Measurements from ENCODE around the gene HAPSTR1. TPM values are rescaled to one million over a fixed set of nuclear protein-coding genes. Genes with fewer than 3 reads are reported as not detected.

Gene HAPSTR1
- total and polyA plus RNA-seq, 2 of the 4 experiments (the other 2 are of a cell fraction): 22.2 to 56.5 TPM

- H3K56ac ChIP-seq (ENCODE audit: extremely low read depth, insufficient read depth, low read length): 0 out of 2 replicates have a peak overlapping the region, but pooled peaks have one; percentile 26
- no peak overlapping the region; the same call in 1 of the 2 replicates for H3K27ac ChIP-seq (ENCODE audit: insufficient read depth, low read length)
- H2AK9ac ChIP-seq (replicated peaks; ENCODE audit: low read depth, low read length, poor library complexity): no peak overlapping the region
- ChIA-PET POLR2A (ENCODE audit: unreplicated experiment) (interaction anchor here (0.6 kb wide), 1 partner anchor 102 kb away, joined by 6 read pairs; no protein-coding TSS in a partner anchor), CTCF (interaction anchor here (0.8 kb wide), 1 partner anchor 43 kb away, joined by 4 read pairs; no protein-coding TSS in a partner anchor)
- dilution Hi-C loops (cut with HindIII; ENCODE audit: low sequenced_read_pairs, unreplicated experiment) (no loop called here), in situ Hi-C loops (cut with MboI; ENCODE audit: low sequenced_read_pairs) (no loop called here), intact Hi-C loops (cut with micrococcal nuclease) (no loop called here)
- WGBS, 2 experiments (ENCODE audit: extremely low coverage in 2 of 2, insufficient read length in 1 of 2): 100% methylated on average over 1 of the region's 2 CpGs; no CpG with 5 or more reads in 1 of the 2 experiments
- peaks cover 11% of the 10 kb centered on the region for H3K9me1 ChIP-seq (ENCODE audit: insufficient read depth, low read length)
- H3K18ac ChIP-seq (ENCODE audit: low read depth, low read length): peak overlapping the region; percentile 72; the same call in 1 of the 2 replicates
- H2BK5ac ChIP-seq (ENCODE audit: low read depth, low read length, poor library complexity, severe bottlenecking): peak overlapping the region; percentile 55
- H4K5ac ChIP-seq (ENCODE audit: low read depth, low read length): peak overlapping the region; percentile 63; the same call in 1 of the 2 replicates
- no peak overlapping the region for H3K23ac ChIP-seq (ENCODE audit: low read depth, low read length)
- H3K4me1 ChIP-seq (ENCODE audit: control insufficient read depth, insufficient read depth, low read length): peaks cover 11% of the 10 kb centered on the region
- peak overlapping the region; percentile 12 for H3K14ac ChIP-seq (replicated peaks; ENCODE audit: low read depth, low read length)
- peak overlapping the region; percentile 70 for H2AFZ ChIP-seq (replicated peaks; ENCODE audit: low read length, poor library complexity)
- no peak overlapping the region for H3K4me3 ChIP-seq (ENCODE audit: insufficient read depth, low read depth, low read length)
- H3K27me3 ChIP-seq (ENCODE audit: control insufficient read depth, insufficient read depth, low read length): no peaks in the 10 kb centered on the region
- H4K8ac ChIP-seq (ENCODE audit: low read depth in 2 of 2, low read length in 2 of 2): peak overlapping the region in 1 of 2 experiments; percentile 7; a peak in 3 of 4 replicates
- H3K4me2 ChIP-seq (ENCODE audit: low read depth, low read length): no peak overlapping the region
- no peak for TF ChIP-seq MAFK (IDR thresholded peaks at IDR 0.05; ENCODE audit: low read depth, low read length)
- TF ChIP-seq ELK1 (IDR thresholded peaks at IDR 0.05; ENCODE audit: borderline replicate concordance, low read depth, low read length): no peak
- TF ChIP-seq SMC3 (IDR thresholded peaks at IDR 0.05; ENCODE audit: low read depth, low read length): no peak
- no peak for TF ChIP-seq USF2 (IDR thresholded peaks at IDR 0.05; ENCODE audit: low read depth, low read length)
- H2BK20ac ChIP-seq (ENCODE audit: low read depth, low read length): peak overlapping the region; percentile 70; the same call in 1 of the 2 replicates
- ATAC-seq (ENCODE audit: low read depth): no peak
- H4K91ac ChIP-seq (ENCODE audit: insufficient read depth, low read depth, low read length): peak overlapping the region; percentile 50; the same call in 1 of the 2 replicates
- BruUV-seq (replicated peaks): no TSS peak
- H3K79me1 ChIP-seq (ENCODE audit: low read depth in 1 of 2, low read length in 2 of 2): peaks cover 4 to 25% of the 10 kb centered on the region in 2 experiments; a peak in 3 of 4 replicates
- H4K20me1 ChIP-seq (ENCODE audit: insufficient read depth, low read length): no peaks in the 10 kb centered on the region
- H3K36me3 ChIP-seq (ENCODE audit: control insufficient read depth, insufficient read depth, low read length): no peaks in the 10 kb centered on the region; the same call in 1 of the 2 replicates
- H2BK15ac ChIP-seq (ENCODE audit: low read depth, low read length): peak overlapping the region; percentile 96; the same call in 2 of the 3 replicates
- no peak for DNase-seq
- H3K9ac ChIP-seq (ENCODE audit: low read depth, low read length): no peak overlapping the region
- peaks cover 2% of the 10 kb centered on the region; the same call in 1 of the 2 replicates for H3K9me3 ChIP-seq (ENCODE audit: control insufficient read depth, insufficient read depth, low read length)
- peak overlapping the region; percentile 81 for H2AK5ac ChIP-seq (ENCODE audit: low read depth, low read length)
- peak overlapping the region; percentile 89 for H3K4ac ChIP-seq (ENCODE audit: low read depth, low read length)
- peak overlapping the region; percentile 65 for H2BK120ac ChIP-seq (ENCODE audit: low read depth, low read length)
Observed at GRCh38 chr16:9068886-9069285, 22.6 kb upstream of the HAPSTR1 start.

All from IMR-90 (cell line).